ENCODE data around the gene ANXA4.

The ANXA4 gene

DNA sequence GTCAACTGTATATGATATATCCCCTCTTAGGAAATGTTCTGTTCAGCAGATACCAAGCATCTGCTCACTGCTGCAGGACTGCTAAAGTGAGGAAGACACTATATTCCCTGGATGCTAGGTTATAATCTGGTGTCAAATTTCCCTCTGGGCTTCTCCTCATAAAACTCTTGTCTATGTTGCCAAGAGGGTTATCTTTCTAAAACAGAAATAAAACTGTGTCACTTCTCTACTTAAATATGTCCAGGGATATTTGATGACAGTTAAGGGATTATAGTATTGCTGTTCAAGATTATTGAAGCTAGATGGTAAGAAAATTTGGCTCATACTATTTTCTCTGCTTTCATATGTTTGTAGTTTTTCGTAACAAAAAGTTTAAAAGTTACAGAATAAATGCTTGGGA is 121.4 kb downstream of the ANXA4 start:
- no peak for DNase-seq

Data from activated CD4-positive, alpha-beta T cell treated with anti-CD3 and anti-CD28 coated beads, Interleukin-10, Interleukin-2, amounts not matched to agents 100 ng/mL and 50 ng/mL, durations not matched to agents 16 hours and 8 hours (primary cell).